IPS-11a (cell line): ENCODE results near the gene CDH11.

Experiments
- H3K4me3 ChIP-seq: one replicate; pipeline ENCODE4 v1.5.1; 2013; ENCODE audit warnings: low read depth, low read length, control low read depth

The CDH11 gene

GRCh38 chr16:65116818-65117430 lies 4.9 kb downstream of the CDH11 start:
- no peak overlapping the region for H3K4me3 ChIP-seq

GRCh38 chr16:65116216-65116615 lies 5.6 kb downstream of the CDH11 start:
- H3K4me3 ChIP-seq, result no peak overlapping the region

GRCh38 chr16:65114527-65114926 lies 7.3 kb downstream of the CDH11 start:
- no peak overlapping the region for H3K4me3 ChIP-seq

DNA sequence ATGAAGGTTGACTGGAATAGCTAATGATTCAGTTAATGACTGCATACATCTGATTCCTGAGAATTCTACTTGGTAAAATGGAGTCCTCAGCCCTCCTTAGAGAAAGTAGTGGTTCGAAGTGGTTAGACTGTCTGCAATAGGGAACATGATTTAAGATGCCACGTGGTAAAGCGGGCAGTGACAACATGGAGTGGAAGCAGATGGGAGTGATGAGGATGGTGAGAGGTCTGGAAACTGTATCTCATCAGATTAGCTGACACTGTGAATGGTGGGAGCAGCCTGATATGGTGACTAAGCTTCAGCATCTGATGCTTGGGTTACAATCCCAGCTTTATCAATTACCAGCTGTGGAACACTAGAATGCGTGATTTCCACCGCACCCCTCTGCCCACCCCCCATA lies 8.4 kb downstream of the CDH11 start:
- no peak overlapping the region for H3K4me3 ChIP-seq

GRCh38 chr16:65111306-65111705 lies 10.6 kb downstream of the CDH11 start:
- H3K4me3 ChIP-seq, result no peak overlapping the region

DNA sequence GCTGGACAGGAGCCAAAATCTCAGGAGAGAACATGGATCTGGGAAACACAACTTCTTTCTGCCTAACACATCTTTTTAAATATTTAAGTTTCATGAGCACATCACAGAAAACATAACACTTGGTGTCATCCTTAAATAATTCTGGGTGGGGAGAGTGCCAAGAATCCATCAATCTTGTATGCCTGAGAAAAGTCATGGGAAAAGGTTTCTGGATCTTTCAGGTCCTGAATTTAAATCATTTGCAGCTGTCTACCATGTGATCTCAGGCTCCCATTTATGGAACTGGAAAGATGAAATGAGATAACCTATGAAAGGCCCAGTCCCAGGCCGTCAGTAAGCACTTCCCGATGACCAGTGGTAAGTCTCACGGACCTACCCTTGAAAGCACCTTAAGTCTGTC lies 15.1 kb downstream of the CDH11 start:
- no peak overlapping the region for H3K4me3 ChIP-seq

DNA sequence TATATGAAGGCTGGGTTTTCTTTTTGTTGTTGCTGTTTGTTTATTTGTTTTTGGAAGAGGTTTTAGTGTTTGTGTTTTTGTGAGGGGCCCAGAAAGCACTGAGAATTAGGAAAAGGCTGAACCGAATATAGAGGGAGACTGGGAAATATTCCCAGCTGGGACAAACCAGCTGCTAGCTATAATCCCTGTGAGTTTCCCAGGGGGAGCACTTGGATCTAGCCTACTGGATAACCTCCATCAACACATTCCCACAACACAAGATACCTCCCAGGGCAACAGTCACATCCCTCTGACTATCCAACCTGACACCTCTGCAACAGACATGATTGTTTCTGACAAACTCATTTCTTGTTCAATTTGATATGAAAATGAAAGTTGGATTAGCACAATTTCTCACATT lies 16.7 kb downstream of the CDH11 start:
- no peak overlapping the region for H3K4me3 ChIP-seq

GRCh38 chr16:65104471-65104870 lies 17.4 kb downstream of the CDH11 start:
- H3K4me3 ChIP-seq, result no peak overlapping the region

GRCh38 chr16:65102326-65102725 lies 19.5 kb downstream of the CDH11 start:
- no peak overlapping the region for H3K4me3 ChIP-seq

DNA sequence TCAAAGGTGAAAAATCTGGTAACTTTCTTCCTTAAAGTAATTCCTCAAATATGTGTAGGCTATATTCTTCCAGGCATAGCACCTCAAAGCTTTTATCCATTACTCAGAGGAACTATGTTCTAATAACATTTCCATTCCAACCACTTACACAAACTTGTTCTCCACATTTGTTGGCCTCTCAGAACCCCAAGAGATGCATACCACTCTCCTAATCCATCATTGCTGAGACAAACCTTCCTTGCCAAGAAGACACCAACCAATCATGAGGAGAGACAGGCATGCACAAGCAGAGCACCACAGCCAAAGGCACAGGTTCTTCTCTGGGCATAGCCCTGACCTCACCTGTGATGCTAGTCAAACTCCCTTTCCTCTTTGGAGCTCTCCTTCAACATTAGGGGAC lies 20.9 kb downstream of the CDH11 start:
- no peak overlapping the region for H3K4me3 ChIP-seq

DNA sequence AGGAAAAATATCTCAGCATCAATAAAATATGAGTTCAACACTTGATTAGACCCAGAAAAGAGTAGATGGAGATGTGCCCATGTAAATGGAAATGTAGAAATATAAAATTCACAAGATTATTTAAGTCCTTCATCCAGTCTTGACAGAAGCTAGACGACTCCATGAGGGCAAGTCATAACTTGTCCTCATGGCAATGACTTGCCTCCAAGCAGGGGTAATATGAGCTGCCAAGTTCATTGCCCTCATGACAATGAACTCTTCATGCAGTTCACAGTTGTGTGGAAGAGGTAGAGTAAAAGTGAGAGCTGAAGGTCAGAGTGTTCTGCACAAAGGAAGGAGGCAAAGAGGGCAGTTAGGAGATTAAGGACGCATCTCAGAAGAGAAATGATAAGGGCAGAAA lies 22.3 kb downstream of the CDH11 start:
- H3K4me3 ChIP-seq, result no peak overlapping the region

DNA sequence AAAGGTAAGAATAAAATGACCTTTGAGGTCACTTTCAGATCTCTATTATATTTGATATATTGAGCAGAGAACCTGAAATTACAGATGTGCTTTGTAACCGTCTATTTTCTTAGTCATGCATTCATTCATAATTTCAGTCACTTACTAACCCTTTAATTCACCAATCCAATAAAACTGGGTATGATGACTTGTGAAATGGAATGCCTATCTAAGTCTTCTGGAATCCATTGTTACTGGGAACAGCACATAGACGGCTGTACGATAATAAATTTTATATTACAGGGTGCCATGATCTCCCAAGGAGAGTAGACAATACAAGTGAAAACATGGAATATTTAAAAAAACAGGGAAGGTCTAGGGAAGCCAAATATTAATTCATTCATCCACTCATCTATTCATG lies 22.9 kb downstream of the CDH11 start:
- H3K4me3 ChIP-seq, result no peak overlapping the region

DNA sequence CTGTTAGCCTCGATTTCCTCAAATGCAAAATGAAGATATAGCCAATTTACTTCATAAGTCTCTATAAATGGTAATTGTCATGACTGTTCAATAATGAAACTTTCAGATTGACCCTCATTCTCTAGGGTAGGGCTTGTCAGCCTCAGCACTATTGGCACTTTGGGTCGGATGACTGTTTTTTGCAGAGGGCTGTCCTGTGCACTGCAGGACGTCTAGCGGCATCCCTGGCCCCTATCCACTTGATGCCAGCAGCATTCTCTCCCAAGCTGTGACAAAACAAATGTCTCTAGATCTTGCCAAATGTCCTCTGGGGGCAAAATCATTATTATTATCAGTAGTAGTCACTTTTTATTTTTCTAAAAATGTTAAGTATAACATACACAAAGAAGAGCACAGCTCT lies 24.6 kb downstream of the CDH11 start:
- H3K4me3 ChIP-seq, result no peak overlapping the region

GRCh38 chr16:65095906-65096305 lies 26.0 kb downstream of the CDH11 start:
- H3K4me3 ChIP-seq, result no peak overlapping the region

DNA sequence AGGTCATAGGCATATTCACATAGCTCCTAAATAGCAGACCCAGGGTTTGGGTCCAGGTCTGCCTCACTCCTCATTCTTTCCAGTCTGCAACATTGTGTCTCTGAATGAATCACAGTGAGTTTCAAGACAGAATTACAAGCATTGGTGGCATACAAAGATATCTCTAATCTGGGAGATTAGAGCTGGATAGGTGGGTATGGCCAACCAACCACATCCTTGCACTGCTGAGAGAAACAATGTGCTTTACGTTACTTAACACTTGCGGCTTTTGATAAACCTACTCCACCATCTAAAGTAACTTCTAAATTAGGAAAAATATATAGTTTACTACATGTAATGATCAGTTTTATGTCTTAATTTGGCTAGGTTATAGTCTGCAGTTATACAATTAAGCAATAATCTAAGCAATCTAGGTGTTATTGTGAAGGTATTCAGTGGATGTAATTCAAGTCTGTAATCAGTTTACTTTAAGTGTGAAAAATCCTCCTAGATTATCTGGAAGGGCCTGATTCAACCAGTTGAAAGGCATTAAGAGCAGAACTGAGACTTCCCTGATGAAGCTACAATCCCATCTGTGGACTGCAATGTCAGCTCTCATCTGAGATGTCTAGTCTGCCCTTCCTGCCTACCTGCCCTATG lies 26.7 kb downstream of the CDH11 start:
- no peak overlapping the region for H3K4me3 ChIP-seq

DNA sequence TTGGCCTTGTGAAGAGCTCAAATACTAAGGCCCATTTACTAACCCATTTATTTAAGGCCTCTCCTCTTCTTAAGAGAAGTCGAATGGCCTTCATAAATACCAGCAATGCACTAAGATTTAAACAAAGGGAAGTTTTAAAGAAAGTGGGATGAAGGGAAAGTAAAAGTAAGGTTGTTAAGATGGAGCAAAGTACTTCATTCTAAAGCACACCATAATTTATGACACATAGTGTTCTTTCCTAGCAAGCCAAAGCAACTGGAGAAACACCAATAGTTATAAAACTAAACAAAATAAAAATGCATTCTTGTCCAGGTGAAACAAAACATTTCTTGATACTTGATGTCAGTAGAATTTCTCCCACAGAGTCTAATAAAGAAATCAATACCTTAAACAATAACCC lies 27.9 kb downstream of the CDH11 start:
- H3K4me3 ChIP-seq, result no peak overlapping the region

- no peak overlapping the region for H3K4me3 ChIP-seq
Observed at GRCh38 chr16:65083164-65083857, 38.6 kb downstream of the CDH11 start.

DNA sequence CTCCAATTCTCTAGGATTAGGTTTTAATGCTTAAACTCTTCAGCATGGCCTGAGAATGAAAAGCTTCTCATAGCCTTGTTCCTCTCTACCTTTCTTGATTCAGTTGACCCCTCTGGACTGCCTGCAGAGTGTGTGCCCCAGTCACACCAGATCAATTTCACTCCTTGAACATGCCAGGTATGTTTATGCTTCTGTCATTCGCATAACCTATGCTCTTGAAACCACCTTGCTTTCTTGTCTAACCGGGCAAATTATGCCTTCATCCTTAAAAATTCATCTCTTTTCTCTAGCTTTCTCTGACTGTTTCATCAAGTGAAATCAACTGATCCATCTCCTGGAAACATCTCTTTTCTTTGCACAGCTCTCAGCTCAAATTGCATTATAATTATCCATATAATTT lies 42.3 kb downstream of the CDH11 start:
- no peak overlapping the region for H3K4me3 ChIP-seq

DNA sequence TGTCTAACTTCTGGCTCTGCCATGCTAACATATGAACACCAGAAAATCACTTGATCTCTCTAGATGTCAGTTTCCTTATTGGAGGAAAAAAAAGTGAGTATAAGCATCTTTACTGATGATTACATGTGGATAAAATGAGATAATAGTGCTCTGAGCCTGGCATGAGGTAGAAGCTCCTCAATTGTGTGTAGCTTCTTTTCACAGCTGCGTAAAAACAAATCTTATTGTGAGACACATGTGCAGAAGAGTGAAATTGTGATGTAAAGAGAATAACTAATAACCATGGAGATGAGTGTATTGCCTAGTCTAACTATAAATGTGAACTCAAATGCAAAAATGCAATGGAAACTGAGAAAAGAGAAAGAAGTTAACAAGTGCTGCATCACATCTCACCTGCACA lies 44.7 kb downstream of the CDH11 start:
- H3K4me3 ChIP-seq, result no peak overlapping the region

DNA sequence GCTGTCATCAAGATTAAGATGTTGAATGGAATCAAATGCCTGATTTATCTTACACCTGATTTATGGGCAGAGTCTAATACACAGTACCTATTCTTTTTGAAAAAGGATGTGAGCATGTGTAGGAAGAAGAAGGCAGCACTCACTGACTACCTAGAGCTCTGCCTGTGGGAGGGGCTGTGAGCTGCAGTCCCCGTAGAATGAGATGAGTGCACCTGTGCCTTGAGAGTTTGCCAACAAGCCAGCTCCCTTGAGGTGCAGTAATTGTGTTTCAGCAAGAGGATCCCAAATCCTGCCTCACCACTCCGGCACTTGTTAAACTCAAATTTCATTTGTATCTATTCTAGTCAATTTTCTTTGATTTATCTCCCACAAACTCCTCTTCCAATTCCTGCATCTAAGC lies 46.0 kb downstream of the CDH11 start:
- no peak overlapping the region for H3K4me3 ChIP-seq

- H3K4me3 ChIP-seq, result no peak overlapping the region
Observed at GRCh38 chr16:65071433-65072311, 50.2 kb downstream of the CDH11 start.
